ENCODE data around the gene CBX2.
A peak's percentile ranks its signal among the peaks of the same experiment; 100 is the strongest.

GRCh38 chr17:79741751-79742588 lies 36.0 kb upstream of the CBX2 start:
- peak; percentile 94 for TF ChIP-seq CTCF (IDR thresholded peaks at IDR 0.05; ENCODE audit: low read depth, low read length, poor library complexity, severe bottlenecking)
- TF ChIP-seq EZH2phosphoT487 (IDR thresholded peaks at IDR 0.05; ENCODE audit: borderline replicate concordance, low read length): no peak

Measured in DOHH2 (cell line).